HG03064 (cell line): ENCODE data around the gene PIEZO1.
"Not testable (repeated sequence)": the region's sequence is repeated elsewhere in the genome, so short reads cannot be mapped to it uniquely, and the experiment has no call there.

ENCODE experiments used
- ATAC-seq: cut with Tn5 transposase; IDR thresholded peaks from one replicate; pipeline ENCODE4 v1.9.1; 2021; ENCODE audit warnings: low read depth; ENCODE audit not compliant: unreplicated experiment

Gene PIEZO1

DNA sequence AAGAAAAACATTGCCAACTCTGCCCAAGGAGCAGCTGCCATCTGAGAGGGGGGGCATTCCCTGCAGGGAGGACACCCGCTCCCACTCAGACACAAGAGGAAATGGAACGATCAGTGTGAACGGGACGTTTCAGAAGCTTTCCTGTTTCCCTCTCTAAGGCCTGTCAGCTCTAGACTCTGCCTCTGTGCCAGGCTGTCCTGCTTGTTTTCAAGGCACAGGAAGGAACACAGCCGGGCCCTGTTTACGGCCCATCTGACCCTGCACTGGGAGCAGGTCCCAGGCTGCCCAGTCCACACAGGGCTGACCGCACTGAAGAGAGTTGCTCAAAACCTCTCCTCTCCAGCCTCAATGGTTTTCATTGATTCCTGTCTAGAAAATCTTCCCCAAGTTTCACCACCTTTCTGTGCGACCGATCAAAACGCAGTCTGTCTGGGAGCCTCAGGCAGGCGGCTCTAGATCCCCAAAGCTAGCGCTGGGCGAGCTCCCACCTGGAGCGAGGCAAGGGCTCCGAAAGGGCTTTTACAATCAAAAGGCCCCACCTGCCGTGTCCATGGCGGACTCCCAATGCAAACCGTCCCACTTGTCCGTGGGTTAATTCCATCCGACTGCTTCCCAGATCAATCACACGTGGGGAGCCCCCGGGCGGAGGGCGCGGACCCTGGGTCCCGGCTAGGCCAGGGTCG is 1.5 kb downstream of the PIEZO1 start:
- no peak for ATAC-seq

DNA sequence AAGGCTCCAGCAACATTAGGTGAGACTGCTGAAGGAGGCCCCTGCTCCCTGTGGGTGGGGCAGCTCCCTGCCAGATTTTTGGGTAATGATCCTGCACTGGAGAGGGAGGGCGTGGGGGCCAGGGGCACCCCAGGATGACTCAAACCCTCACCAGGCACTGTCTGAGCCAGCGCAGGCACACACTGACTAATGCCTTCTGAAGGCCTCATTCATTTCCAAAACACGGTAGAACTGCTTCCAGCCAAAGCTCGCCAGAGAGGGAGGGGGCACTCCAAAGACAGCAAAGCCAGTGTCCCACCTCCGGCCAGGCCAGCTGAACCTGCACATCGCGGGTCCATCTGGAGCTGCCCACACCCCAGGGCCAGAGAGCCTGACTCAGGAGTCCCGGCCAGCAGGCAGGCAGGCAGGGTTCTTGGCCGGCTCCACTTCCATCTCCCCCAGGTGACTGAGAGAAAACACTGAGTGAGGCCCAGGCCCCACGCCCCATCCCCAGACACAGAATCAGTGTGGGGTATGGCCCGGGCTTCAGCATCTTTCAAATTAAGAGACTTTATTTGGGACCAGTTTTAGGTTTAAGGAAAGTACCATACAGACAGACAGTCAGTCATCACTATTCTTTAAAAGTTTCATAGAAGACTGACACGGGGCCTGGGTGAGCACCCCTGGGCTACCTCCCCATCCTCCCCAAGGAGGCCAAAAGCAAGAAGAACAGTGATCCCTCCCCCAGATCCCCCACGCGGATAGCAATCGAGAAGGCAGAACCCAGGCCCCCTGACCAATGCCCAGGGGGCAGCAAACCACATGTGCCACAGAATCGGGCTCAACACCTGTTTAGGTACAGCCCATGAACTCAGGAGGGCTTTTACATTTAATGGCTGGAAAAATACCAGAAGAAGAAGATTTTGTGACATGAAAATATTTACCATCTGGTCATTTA is 2.3 kb downstream of the PIEZO1 start:
- no peak for ATAC-seq

DNA sequence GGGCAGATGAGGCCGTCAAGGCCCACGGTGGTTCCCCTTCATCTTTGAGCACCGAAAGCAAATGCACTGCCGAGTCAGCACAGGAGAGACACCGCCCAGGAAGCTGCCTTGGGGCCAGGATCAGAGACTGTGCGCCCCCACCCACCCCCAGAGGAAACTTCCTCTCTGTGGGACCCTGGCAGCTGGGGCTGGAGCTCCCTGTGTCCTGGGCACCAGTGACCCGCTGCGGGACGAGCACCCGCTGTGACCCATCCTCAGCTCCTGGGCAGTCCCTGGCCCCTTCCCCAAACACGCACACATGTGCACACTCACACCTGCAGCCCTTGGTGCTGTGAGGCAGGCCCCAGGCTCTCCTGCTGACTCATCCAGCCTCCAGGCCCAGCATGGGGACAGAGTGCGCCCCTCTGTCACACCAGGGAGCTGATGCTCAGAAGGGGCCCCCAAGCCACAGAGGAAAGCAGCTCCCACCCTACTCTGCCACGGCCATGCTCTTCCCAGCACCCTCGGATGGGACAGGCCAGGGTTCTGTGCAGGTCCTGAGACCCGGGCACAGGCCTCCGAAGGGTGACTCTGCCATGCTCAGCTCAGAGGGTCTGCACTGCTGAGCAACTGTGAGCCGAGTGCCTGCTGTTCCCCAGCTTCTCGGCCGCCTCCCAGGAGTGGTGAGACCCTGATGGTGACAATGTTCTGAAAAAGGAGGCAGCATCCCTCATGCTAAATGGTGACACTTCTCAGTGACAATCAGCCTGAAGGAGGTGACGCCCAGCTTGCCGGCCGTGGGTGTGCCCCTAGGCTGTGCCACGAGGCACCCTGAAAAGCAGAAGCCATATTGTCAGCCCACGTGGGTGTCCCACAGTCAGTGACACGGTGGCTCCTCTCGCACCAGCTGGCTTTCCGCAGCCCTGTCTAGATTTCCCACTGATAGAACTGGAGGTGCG is 3.6 kb downstream of the PIEZO1 start:
- no peak for ATAC-seq

DNA sequence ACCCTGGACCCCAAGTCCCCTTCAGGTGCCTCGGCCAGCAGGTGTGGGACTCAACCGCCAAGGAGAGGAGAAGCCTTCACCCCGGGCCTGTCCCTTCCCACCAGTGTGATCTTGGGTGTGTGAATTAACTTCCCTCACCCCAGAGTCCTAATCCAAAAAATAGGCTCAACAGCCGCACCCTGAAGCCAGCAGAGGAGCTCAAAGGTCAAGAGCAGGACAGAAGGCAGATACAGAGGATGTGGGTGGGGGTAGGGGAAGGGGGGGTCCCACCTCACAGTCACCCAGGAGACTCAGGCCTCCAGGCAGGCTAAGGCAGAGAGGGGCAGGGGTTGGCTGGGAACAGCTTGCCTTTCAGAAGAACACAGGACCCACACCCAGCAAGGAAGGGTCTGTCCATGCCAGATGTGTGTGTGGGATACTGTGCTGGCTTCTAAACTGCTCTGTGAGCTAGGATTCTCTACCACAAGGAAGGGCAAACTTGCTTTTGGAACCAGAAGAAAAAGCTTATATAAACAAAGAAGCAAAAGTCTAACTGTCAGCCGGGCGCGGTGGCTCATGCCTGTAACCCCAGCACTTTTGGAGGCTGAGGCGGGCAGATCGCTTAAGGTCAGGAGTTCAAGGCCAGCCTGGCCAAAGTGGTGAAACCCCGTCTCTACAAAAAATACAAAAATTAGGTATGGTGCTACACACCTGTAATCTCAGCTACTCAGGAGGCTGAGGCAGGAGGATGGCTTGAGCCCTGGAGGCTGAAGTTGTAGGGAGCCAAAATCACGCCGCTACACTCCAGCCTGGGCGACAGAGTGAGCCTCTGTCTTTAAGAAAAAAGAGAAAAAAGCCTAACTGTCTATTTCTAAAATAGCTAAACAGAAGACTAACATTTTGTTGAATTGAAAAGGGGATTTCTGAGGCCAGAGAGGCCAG is 4.6 kb downstream of the PIEZO1 start:
- ATAC-seq, result no peak

DNA sequence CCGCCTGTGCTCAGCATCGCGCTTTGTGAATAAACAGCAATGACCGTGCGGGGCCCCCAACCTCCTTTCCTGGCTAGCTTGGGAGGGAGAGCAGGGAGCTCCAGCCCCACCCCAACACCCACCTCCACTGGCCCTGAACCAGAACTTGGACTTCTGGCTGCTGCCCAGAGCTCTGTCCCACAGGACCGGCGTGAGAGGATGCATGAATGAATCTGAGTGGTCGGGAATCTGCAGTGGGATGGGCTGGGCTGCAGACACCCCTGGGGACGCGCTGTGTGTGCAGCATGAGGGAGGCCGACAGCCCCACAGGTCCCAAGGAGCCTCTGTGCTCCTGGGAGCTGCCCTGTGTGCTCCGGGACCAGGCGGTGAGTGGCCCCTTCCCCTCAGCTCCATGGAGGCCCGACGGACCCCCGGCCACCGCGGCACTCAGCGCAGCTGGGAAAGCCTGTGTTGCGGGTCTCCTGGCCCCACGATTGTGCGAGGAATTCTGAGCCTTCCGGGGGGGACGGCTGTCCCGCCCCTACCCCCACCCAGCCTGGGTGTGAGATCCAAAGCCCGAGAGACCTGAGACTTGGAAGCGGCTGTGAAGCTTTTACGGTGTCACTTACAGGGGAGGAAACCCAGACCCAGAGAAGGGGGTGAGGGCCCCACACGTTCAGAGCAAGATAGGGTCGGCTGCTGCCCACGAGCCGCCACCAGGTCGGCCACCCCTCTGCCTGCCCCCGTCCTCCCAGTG is 5.4 kb downstream of the PIEZO1 start:
- ATAC-seq, result no peak

DNA sequence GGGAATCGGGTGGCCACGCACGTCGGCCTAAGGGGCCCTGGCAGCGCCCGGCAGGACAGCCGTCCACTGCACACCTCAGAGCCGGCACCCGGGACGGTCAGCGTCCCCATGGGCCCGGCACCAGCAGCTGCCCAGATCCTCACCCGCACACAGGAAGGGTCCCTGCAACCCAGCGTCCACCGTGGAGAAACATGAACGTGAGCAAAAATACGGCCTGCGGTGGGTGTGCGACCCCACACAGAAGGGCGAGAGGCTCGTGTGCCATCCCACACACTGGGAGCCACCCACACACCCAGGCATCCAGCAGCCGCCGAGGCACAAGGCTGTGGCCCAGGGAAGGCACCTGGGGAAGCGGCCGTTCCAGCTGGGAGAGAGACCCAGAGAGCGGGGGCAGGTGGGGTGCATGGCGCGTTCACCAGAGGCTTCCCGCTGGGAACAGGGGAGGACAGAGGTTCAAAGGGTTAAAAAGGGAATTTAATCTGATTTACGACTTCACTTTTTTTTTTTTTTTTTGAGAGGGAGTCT is 6.4 kb downstream of the PIEZO1 start:
- no peak for ATAC-seq

DNA sequence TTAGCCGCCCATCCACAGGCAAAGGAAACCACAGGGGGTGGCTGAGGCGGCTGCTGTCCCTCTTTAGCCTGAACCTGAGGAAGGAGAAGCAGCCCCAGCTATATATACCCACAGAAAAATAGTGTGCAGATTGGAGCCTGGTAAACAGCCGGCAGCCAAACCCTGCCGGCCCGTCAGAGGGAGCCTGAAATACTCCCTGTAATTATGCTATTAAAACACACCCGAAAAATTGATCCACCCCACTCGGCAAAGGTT is 6.8 kb downstream of the PIEZO1 start:
- no peak for ATAC-seq

DNA sequence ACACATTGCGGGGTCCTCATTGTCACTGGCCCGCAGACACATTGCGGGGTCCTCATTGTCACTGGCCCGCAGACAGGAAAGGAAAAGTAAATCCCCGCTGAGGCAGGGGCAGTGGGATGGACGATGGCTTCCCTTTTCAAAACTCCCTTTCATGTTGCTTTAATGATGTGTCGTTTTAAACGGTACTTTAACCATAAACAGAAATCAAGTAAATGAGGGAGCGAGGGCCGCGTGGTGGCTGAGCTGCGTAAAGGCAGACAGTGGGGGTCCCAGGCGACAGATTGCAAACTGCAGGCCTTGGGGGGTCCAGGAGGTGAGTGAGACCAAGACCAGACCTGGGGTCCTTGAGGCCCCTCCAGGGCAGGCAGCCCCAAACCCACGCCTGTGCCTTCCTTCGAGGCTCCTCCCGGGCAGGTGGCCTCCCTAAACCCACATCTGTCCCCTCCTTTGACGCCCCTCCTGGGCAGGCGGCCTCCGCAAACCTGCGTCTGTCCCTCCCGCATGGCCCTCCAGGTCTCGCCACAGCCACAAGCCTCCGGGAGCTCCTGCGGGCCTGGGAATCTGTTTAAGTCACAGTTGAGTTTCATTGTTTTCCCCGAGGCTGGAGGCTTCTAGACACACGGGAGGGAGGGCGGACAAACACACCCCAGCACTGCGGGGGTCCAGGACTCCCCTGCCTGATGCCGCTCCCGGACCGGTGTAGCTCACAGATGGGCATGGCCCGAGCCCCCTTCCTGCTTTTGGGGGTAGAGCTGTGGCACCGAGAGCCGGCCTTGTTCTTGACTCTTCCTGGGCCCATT is 7.3 kb downstream of the PIEZO1 start:
- ATAC-seq, result no peak

DNA sequence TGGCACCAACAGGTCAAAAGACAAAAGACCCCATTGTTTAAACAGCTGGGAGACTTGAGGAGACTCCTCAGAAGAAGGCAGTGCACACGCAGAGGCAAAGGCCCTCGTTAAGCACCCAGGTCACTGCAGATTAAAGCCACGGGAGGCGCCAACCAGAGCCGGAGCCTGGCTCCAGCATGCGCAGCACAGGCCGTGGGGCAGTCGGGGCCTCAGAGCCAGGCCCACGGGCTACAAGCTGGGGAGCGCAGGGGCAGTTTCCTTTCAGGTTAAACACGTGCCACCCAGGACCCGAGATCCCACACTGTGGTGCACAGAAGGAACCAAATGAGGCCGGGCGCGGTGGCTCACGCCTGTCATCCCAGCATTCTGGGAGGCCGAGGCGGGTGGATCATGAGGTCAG is 9.2 kb downstream of the PIEZO1 start:
- no peak for ATAC-seq

DNA sequence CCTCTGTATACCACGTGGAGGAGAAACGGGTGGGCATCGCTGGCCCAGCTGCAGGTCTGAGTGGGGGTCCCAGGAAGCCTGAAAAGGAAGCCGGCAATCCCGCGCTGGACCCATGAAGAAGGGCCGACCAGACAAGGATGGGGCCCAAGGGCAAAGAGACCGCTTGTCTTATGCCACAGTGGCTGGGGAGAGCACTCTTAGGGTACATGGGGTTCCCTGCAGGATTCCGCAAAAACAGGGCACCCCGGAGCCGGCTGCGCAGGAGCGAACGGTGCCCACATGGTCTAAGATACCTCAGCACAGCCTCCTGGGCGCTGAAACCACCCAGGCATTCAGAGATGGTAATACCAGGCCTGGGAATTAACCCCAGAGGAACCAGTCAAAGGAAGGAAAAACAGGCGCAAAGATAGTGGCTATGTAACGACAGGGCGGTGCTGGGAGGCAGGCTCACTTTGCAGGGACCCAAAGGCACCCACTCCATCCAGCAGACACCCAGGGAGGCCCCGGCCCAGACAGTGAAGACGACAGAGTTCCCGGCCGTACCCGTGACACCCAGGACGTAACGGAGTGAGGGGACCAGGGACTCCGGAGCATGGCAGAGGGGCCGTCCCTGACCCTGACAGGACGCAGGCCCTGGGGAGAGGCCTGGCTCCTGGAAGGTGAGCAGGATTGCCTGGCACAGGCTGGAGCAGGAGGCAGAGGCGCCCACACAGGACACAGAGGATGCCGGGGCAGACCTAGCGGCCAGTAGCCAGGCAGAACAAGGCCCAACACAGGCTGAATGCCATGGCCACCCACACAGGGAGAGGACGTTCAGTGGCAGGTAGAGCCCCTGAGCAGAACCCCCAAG is 10.3 kb downstream of the PIEZO1 start:
- no peak for ATAC-seq

DNA sequence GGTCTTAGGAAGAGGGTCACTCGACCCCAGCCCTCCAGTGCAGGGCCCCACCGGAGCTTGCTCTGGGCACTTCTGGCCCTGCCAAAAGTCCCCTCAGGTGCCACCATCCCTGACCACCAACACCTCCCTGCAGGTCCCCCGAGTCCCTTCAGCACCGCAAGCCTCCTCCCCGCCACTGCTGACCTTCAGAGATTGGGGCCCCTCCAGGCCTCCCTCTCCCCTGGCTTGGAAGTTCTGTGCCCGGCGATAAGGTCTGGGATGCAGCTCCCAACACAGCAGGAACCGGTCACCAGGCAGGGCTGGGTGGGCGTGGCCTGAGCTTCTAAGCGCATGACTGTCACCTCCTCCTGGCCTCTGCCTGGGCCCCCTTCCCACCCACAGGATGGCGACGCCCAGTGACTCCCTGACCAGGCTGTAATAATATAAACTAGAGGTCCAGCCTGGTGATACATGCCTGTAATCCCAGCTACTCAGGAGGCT is 11.2 kb downstream of the PIEZO1 start:
- no peak for ATAC-seq

DNA sequence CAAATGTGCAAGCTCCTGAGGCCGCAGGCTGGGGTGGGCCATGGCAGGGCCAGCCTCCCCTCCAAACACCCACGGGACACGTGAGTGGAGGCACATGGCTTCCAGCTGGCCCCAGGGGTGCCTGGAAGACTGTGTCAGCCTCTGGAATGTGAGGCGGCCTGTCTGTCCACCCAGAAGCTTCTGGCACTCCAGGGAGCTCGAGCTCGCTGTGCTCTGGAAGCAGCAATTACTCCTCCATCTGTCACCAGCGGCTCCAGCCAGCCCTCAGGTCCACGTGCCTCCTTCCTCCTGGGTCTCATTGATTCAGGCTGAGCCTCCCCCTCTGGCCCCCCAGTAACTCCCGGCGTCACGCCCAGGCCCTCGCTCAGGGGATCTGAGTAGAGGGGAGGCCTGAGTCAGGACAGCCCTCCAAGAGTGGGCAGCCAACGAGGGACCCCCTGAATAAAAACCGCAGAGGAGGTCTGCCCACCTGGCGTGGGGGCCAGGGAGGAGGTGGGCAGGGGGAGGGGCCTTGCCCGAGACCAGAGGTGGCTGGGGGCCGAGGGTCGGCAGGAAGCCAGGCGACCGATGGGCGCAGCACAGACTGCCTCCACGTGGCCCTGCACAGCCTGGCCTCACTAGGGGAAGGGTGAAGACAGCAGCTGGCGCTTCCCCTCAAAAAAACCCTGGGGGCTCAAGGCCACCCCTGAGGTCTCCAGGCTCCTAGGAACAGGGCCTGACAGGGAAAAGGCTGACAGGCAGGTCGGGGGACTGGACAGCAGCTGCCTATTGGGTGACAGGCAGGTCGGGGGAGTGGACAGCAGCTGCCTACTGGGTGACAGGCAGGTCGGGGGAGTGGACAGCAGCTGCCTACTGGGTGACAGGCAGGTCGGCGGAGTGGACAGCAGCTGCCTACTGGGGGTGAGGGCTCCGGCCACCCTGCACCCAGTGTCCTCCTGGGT is 11.9 kb downstream of the PIEZO1 start:
- ATAC-seq, result no peak

DNA sequence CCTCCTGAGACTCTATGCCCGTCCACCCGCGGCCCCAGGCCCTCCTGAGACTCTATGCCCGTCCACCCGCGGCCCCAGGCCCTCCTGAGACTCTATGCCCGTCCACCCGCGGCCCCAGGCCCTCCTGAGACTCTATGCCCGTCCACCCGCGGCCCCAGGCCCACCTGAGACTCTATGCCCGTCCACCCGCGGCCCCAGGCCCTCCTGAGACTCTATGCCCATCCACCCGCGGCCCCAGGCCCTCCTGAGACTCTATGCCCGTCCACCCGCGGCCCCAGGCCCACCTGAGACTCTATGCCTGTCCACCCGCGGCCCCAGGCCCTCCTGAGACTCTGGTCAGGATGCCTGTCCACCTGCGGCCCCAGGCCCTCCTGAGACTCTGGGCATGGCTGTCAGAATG is 13.2 kb downstream of the PIEZO1 start:
- ATAC-seq, result not testable (repeated sequence)

DNA sequence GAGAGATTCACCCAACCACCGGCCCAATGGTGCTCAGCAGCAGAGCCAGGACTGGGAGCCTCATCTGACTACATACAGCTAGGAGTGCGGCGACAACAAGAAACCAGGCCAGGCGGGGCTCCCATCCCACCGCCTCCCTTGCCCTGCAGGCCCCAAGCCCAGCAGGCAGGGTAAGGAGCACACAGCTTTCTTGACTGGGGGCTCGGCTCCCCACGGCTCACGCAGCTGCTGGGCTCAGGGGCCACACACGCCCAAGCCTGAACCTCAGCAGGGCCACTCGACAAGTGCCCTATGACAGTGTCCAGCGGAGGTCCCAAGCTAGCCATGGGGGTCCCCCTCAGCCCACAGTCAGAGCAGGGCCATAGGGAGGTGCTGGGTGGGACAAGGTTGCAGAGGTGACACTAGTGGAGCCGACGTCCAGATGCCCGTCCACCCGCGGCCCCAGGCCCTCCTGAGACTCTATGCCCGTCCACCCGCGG is 13.7 kb downstream of the PIEZO1 start:
- ATAC-seq, result no peak

DNA sequence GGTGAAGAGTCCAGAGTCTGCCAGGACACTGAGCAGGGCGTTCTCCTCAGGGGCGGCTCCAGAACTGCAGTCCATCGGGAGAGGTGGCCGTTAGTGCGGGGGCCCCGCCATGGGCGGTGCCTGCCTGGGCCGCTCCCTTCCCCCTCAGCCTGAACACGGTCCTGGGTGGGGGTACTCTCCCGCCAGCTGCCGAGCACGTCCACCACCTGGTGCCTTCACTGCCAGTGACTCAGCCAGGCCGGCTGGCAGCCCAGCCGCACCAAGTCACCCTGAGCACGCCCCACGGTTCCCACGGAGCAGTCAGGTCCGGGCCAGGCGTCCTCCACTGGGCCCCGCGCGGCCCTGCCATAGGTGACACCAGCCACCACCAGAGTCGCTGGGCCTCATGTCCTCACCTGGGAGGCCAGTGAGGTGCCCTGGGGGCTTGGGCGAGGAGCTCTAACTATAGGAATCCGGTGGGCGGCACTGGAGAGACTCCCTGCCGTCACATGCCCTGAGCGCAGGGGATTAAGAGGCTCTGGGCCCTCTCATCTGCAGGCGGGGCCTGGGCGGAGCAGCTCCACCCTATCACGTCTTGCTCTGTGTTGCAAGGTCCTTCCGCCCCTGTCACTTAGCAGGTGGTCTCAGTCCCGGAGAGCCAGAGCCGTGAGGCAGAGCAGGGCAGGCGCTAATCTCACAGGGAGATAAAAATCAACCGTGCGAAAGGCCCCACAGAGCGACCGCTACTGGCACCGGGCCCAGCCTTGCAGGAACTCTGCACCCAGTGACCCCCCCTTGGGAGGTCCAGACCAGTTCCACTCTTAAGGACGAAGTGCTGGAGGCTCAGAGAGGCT is 14.3 kb downstream of the PIEZO1 start:
- ATAC-seq, result no peak
